GM18511 (cell line): ENCODE results near the gene PAK1IP1.
A peak's percentile ranks its signal among the peaks of the same experiment; 100 is the strongest.
"Not testable (repeated sequence)": the region's sequence is repeated elsewhere in the genome, so short reads cannot be mapped to it uniquely, and the experiment has no call there.

Experiments used
- ATAC-seq: cut with Tn5 transposase; IDR thresholded peaks from one replicate; pipeline ENCODE4 v1.9.1; 2021; ENCODE audit warnings: mild to moderate bottlenecking, moderate library complexity; ENCODE audit not compliant: unreplicated experiment

The PAK1IP1 gene

GRCh38 chr6:10740061-10740460, 45.3 kb downstream of the PAK1IP1 start:
- ATAC-seq: no peak

DNA sequence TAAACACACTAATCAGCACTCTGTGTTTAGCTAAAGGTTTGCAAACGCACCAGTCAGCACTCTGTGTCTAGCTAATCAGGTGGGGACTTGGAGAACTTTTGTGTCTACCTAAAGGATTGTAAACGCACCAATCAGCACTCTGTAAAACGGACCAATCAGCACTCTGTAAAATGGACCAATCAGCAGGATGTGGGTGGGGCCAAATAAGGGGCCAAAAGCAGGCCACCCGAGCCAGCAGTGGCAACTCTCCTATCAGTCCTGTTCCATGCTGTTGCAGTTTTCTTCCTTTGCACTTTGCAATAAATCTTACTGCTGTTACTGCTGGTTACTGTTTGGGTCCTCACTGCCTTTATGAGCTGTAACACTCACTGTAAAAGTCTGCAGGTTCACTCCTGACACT, 46.9 kb downstream of the PAK1IP1 start:
- not testable (repeated sequence) for ATAC-seq

DNA sequence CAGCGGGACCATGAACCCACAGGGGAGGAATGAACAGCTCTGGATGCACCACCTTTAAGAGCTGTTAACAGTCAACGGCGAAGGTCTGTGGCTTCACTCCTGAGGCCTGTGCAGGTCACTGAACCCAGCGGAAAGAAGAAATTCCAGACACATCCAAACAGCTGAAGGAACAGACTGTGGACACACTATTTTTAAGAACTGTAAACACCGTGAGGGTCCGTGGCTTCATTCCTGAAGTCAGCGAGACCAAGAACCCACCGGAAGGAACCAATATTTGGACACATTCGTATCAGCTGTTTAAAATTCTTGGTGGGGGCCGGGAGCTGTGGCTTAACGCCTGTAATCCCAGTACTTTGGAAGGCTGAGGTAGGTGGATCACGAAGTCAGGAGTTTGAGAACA, 47.5 kb downstream of the PAK1IP1 start:
- ATAC-seq: no peak

DNA sequence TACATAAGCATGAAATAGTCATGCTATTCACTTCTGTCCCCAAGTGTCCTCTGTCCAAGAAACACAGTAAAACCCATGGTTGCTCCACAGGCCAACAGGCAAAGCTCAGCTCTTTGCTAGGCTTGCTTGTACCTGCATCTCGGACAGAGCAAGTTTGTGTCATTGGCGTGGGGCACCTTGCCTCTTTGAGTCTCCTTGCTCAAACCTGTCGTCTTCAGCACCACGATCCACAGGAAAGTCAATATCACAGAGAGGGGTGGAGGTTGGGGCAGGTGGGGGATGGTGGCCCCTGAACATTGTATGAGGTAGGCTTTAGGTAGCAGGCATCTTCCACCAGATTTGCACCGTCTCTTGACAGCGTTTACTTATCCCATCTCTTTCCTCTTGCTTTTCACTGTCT, 48.7 kb downstream of the PAK1IP1 start:
- ATAC-seq: no peak

DNA sequence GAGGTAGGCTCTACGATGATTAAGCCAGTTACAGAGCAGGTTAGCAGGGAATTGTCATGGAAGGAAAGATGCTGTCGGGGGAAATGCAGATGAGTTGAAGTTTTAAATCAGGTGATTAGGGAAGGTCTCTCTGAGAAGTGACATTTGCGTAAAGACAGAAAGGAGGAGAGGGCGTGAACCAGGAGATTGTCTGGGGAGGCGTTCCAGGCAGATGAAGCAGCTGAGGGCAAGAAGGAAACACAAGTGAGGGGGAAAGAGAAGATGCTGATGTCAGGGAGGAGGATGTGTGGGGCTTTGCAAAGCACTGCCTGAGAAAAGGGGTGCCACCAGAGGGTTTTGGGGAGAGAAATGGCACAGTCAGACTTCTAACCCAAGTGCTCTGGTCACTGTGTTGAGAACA, 50.3 kb downstream of the PAK1IP1 start:
- no peak for ATAC-seq

DNA sequence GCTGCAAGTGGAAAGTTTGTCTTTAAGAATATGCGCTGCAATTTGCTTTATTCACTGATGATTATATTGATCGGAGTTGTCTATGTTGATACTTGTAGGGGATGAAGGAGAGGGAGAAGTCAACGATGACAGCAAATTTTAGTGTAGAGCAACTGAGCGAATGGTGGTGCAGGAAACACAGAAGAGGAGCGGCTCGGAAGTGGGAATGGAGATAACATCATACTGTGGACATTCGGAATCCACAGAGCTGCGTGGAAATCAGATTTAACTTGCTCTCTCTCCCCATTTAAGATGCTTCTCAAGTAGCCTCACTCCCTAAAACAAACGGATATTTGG, 52.1 kb downstream of the PAK1IP1 start:
- ATAC-seq: peak; percentile 0

DNA sequence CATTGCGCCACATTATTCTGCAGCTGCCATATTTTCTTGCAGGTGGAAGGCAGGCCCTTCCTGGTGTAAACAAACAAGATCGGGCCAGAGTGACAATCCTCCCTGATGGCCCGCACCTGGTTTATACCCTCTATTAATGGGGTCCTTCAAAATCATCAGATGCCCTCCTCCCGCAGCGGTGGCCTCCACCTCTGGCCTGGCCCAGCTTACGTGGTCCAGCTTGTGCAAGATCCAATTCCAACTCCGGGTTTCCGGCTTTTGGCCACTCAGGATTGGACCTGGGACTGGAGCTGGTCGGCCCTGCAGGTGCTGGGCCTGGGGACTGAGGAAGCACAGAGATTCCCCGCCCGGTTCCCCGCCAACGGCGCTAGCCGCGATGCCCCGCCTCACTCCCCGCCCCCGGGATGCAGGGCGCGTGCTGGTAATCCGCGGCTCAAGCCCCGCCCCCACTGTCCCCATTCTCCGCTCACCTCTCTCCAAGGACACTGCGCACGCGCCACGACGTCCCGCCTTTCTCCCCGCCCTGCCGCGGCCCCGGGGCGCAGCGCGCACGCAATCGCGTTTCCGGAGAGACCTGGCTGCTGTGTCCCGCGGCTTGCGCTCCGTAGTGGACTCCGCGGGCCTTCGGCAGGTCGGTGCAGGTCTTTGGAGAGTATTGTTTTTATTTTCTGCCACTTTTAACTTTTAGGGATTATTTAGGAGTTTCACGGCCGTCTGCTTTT, 52.6 kb downstream of the PAK1IP1 start, which contains the start of gene TMEM14B:
TMEM14B (plus strand) TSS at position 555 of the 722 bp plus-strand sequence. CDS start 1,441 bp downstream, outside the sequence.
- ATAC-seq: peak; percentile 96

DNA sequence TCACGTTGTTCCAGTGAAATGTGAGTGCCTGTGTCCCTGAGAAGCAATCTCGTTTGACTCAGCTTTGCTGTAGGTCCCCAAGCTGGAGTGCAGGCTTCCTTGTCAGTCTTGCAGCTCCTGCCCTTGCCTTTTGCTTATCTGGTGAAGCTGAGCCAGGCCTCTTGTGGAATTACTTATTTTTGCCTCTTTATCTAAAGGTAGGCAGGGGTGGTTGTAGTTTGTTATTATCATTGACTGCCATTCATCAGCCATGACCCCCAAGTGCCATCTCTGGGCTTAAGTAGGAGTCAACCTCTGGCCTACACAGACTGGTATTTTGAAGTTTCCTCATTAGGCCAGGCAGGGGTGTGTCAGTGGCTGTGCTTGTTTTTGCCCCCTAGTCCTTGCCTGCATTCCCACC, 55.0 kb downstream of the PAK1IP1 start:
- no peak for ATAC-seq

DNA sequence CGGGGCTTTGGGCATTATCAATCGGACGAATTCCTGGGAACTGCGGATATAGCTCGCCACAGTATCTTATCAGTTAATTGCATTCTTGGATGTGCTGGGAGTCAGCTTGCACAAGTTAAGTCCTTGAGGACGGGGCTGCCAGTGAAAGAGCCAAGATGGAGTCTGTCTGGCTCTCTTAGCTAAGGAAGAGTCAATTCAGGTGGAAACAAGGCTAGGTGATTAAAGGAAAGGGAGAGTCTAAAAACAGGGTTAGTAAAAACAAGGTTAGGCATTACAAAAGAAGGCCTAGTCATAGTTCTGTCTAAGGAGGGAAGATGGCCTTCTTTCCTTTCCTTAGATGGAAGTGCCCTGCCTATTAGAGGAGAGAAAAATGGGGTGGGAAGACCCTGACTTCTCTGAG, 55.8 kb downstream of the PAK1IP1 start:
- ATAC-seq: not testable (repeated sequence)

GRCh38 chr6:10751757-10752156, 57.0 kb downstream of the PAK1IP1 start:
- not testable (repeated sequence) for ATAC-seq

DNA sequence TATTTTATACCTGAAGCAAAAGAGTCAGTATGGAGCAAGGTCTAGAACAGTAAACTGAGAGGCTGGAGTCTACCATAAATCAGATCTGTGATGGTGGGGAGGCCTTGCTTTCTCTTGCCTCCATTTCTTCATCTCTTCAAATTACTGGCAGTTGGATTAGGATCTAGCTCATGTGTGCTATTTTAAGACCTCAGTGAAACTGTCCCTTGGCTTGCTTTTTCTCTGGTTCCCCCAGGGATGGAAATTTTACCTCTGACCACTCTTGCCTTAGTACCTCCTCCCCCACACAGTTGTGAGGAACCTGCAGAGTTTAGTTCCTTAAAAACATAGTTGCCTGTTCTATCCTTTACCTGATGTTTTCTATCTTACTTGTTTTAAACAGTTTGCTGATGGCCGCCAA, 61.3 kb downstream of the PAK1IP1 start:
- no peak for ATAC-seq
